ENCODE data around the gene KRTAP10-4. TPM values are rescaled to one million over a fixed set of nuclear protein-coding genes. Genes with fewer than 3 reads are reported as not detected.

The KRTAP10-4 gene
- total and polyA plus RNA-seq, 2 donors (not counting 3 experiments of a cell fraction or from before 2014, with no cell fraction given), result not detected

- no peaks in the 10 kb centered on the region for H3K36me3 ChIP-seq (ENCODE audit: control insufficient read depth in 2 of 2, extremely low read depth in 1 of 2, insufficient read depth in 2 of 2, low read length in 2 of 2)
- H3K4me2 ChIP-seq (ENCODE audit: insufficient read depth, low read length), result no peak overlapping the region
- H4K20me1 ChIP-seq (replicated peaks; ENCODE audit: control insufficient read depth, extremely low read depth, insufficient read depth, low read length), result no peaks in the 10 kb centered on the region
- no peaks in the 10 kb centered on the region for H3K9me3 ChIP-seq (replicated peaks; ENCODE audit: control insufficient read depth, insufficient read depth, low read length)
- H3K9ac ChIP-seq (replicated peaks; ENCODE audit: extremely low read depth, insufficient read depth, low read length), result no peak overlapping the region
- no peak for DNase-seq (ENCODE audit: low read depth, low spot score)
- no peak for FAIRE-seq
- H3K9me1 ChIP-seq (replicated peaks; ENCODE audit: control insufficient read depth, extremely low read depth, insufficient read depth, low read length), result no peaks in the 10 kb centered on the region
- H3K27ac ChIP-seq (ENCODE audit: insufficient read depth, low read depth, low read length), result no peak overlapping the region
- POLR2A ChIA-PET, result no interaction called here
- H2AFZ ChIP-seq (ENCODE audit: low read depth, low read length), result no peak overlapping the region
- H3K27me3 ChIP-seq (ENCODE audit: control insufficient read depth in 2 of 2, insufficient read depth in 2 of 2, low read length in 2 of 2), result peaks cover 0 to 15% of the 10 kb centered on the region in 2 experiments
- dilution Hi-C loops (cut with MboI; ENCODE audit: extremely low pct_ligation_motif_present, low sequenced_read_pairs), result no loop called here
- CTCF ChIA-PET, result interaction anchor here (1.3 kb wide), 1 partner anchor 29 kb away, joined by 5 read pairs; no protein-coding TSS in a partner anchor
- TF ChIP-seq EZH2 (IDR thresholded peaks at IDR 0.05; ENCODE audit: borderline replicate concordance, low read depth, low read length, severe bottlenecking) (no peak), CTCF (IDR thresholded peaks at IDR 0.05; ENCODE audit: extremely low read depth in 1 of 2, insufficient read depth in 1 of 2, low read depth in 1 of 2, low read length in 2 of 2) (no peak), POLR2AphosphoS5 (IDR thresholded peaks at IDR 0.05; ENCODE audit: insufficient read depth, low read depth, low read length) (no peak), JUN (IDR thresholded peaks at IDR 0.05; ENCODE audit: borderline replicate concordance, insufficient read depth, insufficient read length, low read depth) (no peak), MYC (IDR thresholded peaks at IDR 0.05; ENCODE audit: low read depth, low read length) (no peak), POLR2A (IDR thresholded peaks at IDR 0.05; ENCODE audit: low read depth, low read length) (no peak), GATA2 (IDR thresholded peaks at IDR 0.05; ENCODE audit: insufficient read depth, insufficient read length, low read depth, low read length) (no peak), FOS (IDR thresholded peaks at IDR 0.05; ENCODE audit: borderline replicate concordance, insufficient read depth, low read length) (no peak), MAX (IDR thresholded peaks at IDR 0.05; ENCODE audit: insufficient read depth, insufficient read length) (no peak)
- intact Hi-C loops (cut with micrococcal nuclease), result no loop called here
- no peak overlapping the region for H3K4me3 ChIP-seq (replicated peaks in 1 of 3; ENCODE audit: insufficient read depth in 1 of 3, low read depth in 1 of 3, low read length in 3 of 3)
- no TSS peak for BruUV-seq (replicated peaks)
- H3K4me1 ChIP-seq (ENCODE audit: control insufficient read depth, extremely low read depth, insufficient read depth, low read length), result no peaks in the 10 kb centered on the region
- no peaks in the 10 kb centered on the region for H3K79me2 ChIP-seq (ENCODE audit: control insufficient read depth, insufficient read depth, low read length)
Observed at GRCh38 chr21:44539046-44539445, 34.5 kb upstream of the KRTAP10-4 start.

Data from endothelial cell of umbilical vein (primary cell).